Bone marrow (tissue), 2 donors: ENCODE measurements around the gene TNFRSF13B.
"Not testable (repeated sequence)": the region's sequence is repeated elsewhere in the genome, so short reads cannot be mapped to it uniquely, and the experiment has no call there.

Experiments
- DNase-seq, 2 donors: peaks; one replicate each; lab custom pipeline; 2025; lab: John Stamatoyannopoulos, UW

Gene TNFRSF13B

DNA sequence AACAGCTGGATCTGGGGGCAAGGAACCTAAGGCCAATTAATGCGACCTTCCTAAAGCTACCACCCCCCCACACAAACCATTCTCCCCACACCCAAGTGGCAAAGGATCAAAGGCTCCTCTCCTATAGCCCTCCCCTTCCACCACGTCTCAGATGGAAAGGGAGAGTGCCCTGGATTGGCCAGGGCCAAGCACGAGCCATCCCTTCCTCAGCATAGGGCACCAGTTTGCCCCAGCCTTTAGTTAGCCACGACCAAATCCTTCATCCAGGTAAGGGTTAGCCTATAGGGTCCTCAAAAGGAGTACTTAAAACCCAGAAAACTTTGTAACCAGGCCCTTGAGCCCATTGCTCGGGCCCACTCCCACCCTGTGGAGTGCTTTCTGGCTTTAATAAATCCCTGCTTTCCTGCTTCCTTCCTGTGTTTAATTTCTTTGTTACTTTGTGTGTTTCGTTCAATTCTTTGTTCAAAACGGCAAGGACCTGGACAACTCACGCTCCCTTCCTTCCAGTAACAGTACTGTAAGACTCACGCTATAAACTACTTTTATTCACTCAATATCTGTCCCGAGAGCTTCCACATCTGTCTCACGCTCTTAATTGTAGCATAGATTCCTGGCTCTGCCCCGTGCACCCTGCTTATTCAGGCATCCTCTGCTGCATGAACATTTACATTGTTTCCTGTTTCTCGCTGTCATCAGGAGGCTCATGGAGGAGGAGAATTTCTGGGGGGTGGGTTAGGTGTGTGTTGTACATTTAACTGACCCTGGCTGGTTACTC, 62.3 kb downstream of the TNFRSF13B start:
- DNase-seq, result no peak

DNA sequence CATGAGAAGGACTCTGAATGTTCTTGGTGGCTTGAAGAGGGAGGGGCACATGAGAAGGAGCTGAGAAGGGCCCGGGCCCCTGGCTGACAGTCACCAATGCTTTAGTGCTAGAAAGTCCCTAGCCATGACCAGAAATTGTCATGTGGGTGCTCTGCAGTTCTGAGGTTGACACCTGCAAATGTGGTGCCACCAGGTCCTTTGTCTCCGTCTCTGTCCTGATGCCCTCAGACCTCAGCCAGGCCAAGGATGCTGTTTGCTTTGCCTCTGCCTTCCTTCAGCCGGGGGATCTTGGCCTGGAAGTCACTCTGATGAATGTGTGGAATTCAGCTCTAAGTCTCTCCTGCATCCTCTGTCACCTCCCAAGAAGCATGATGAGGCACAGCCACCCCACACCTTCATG, 63.6 kb downstream of the TNFRSF13B start:
- DNase-seq, result no peak

DNA sequence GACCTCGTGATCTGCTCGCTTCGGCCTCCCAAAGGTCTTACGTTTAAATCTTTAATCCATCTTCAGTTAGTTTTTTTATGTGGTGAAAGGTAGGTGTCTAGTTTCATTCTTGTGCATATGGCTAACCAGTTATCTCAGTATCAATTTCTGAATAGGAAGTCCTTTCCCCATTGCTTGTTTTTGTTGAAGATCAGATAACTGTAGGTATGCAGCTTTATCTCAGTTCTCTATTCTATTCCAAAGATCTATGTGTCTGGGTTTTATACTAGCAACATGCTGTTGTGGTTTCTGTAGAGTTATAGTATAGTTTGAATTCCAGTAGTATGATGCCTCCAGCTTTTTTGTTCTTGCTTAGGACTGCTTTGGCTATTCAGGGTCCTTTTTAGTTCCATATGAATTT, 65.2 kb downstream of the TNFRSF13B start:
- DNase-seq, result no peak

DNA sequence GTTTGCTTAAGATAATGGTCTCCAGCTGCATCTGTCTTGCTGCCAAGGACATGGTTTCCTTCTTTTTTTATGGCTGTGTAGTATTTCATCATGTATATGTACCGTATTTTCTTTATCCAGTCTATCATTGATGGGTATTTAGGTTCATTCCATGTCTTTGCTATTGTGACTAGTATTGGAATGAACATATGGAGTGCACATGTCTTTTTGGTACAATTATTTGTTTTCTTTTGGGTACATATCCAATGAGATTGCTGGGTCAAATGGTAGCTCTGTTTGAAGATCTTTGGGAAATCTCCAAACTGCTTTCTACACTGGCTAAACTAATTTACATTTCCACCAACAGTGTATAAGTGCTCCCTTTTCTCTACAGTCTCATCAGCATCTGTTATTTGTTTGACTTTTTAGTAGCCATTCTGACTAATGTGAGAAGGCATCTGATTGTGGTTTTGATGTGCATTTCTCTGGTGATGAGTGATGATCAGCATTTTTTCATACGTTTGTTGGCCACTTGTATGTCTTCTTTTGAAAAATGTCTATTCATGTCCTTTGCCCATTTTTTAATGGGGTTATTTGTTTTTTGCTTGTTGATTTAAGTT, 66.2 kb downstream of the TNFRSF13B start:
- no peak for DNase-seq

DNA sequence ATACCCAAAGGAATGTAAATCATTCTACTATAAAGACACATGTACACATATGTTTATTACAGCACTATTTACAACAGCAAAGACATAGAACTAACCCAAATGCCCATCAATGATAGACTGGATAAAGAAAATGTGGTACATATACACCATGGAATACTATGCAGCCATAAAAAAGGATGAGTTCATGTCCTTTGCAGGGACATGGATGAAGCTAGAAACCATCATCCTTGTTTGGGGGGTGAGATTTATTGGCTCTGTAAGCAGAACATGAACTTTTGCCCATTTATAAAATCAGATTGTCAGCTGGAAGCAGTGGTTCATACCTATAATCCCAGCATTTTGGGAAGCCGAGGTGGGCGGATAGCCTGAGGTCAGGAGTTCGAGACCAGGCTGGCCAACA, 68.8 kb downstream of the TNFRSF13B start:
- not testable (repeated sequence) for DNase-seq

DNA sequence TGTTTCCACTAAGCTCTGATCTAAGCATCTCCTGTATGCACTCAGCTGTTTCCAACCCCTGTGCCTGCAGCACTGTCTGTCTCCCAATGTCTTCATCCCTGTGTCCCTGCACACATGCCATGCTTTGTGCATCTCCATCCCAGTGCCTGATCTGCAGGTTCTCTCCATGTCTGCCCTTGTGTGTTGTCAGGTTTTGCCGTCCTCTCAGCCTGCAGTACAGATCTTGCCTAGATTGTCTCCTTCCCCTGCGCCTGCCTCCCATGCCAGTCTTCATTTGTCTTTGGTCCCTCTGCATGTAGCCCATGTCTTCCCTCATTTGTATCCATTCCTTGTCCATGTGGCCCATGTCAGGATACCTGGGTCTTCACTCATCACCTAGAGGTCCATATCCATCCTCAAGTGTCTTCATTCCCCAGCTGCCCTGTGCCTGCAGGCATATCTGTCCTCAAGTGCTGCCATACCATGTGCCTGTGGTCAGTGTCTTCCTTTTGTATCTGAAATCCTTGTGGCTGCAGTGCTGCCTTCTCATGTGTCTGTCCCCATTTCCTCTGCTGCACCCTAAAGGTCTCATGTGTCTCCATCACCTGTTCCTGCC, 71.5 kb downstream of the TNFRSF13B start:
- DNase-seq, result no peak

DNA sequence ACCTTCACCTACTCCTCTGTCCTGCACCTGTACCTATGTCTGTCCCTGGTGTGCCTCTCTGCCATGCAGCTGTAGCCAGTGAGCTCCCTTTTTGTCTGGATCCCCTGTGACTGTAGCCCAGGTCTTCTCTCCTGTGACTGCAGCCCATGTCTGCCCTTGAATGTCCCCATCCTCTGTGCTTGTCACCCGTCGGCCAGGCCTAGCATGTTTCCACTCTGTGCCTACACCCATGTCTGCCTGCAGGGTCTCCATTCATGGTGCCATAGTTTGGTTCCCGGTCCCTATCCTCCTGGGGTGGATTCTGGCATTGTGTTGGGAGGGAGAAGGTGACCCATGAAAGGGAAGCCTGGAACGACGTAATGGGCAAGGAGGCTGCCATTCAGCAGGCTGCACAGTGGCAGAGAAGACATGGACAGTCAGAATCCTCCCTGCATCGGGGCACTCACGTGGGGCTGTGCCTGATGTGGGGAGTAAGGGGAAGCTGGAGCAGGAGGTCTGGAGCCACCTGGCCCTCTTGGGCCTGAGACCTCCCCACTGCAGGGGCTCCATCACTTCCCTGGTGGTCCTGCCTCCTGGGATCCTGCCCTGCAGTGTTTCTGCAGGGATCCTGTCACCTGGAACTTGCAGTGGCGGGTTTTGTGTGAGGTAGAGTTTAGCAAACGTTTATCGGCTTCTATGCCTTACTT, 74.6 kb downstream of the TNFRSF13B start:
- not testable (repeated sequence) for DNase-seq

GRCh38 chr17:16896235-16896634, 75.7 kb downstream of the TNFRSF13B start:
- not testable (repeated sequence) for DNase-seq

DNA sequence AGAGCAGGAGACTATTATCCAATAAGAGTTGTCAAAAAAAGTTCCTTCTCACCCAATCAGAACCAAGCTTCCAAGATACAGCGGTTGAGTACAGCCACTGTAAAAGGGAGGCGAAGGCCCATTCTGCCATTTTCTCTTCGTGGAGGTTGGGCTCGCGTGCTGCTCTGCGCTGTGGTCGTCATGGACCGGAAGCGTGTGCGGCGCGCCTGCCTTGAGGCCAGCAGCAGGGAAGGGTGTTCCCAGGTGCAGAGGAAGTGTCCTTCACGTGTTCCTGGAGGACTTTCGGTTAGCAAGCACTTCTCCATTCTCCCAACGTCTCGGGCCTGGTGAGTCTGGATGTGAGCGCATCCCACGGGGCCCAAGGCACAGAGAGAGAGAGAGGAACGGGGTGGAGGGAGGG, 78.4 kb downstream of the TNFRSF13B start:
- DNase-seq, result not testable (repeated sequence)

DNA sequence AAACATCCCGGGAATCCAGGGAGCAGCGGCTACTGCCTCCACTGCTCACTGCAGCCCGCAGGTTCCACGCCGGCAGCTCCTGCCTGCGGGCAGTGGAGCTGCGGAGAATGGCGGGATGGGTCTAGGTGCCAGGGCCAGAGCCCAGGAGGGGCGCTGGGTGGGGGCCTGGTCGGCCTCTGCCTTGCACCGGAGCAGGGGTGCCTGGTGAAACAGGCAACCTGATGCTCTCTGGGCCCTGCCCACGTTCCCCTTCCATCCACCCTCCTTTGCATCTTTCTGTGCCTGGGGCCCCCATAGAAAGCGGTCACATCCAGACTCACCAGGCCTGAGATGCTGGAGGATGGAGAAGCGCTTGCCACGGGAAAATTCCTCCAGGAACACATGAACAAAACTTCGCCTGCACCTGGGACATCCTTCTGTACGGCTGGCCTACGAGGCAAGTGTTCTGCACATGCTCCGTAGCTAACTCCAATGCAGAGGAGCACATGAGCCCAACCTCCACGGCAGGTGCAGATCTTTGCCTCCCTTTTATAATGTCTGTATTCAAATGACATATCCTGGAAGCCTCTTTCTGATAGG, 79.0 kb downstream of the TNFRSF13B start:
- not testable (repeated sequence) for DNase-seq

DNA sequence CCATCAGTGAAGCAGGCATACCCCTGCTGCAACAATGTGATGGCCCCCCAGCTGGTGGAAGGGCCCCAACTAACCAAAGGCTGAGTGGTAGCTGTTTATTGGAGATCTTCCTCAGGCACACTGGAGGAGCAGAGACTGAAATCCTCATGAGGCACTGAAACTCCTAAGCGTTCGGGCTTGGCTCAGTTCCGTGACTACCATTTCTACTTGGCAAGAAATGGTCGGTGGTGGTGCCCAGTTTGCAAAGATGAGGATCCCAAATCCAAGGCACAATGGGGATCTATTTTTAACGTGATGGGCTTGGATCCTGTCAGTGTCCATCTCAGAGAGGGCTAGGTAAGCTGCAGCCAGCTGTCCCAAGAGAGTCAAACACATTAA, 82.8 kb downstream of the TNFRSF13B start:
- no peak for DNase-seq
